ENCODE measurements around the gene MCTP1.

The MCTP1 gene

GRCh38 chr5:94815313-94816039 lies 469.4 kb downstream of the MCTP1 start:
- no peak for DNase-seq (ENCODE audit: low spot score)

- no peak for DNase-seq (ENCODE audit: low spot score)
Observed at GRCh38 chr5:94812232-94812631, 472.7 kb downstream of the MCTP1 start.

- no peak for DNase-seq (ENCODE audit: low spot score)
Observed at GRCh38 chr5:94811331-94811730, 473.6 kb downstream of the MCTP1 start.

- DNase-seq (ENCODE audit: low spot score), result no peak
Observed at GRCh38 chr5:94810877-94811276, 474.0 kb downstream of the MCTP1 start.

GRCh38 chr5:94810281-94810680 lies 474.6 kb downstream of the MCTP1 start:
- no peak for DNase-seq (ENCODE audit: low spot score)

- no peak for DNase-seq (ENCODE audit: low spot score)
Observed at GRCh38 chr5:94808497-94808896, 476.4 kb downstream of the MCTP1 start.

GRCh38 chr5:94807985-94808384 lies 476.9 kb downstream of the MCTP1 start:
- DNase-seq (ENCODE audit: low spot score), result no peak

- DNase-seq (ENCODE audit: low spot score), result no peak
Observed at GRCh38 chr5:94802450-94802849, 482.4 kb downstream of the MCTP1 start.

GRCh38 chr5:94796586-94796985 lies 488.3 kb downstream of the MCTP1 start:
- no peak for DNase-seq (ENCODE audit: low spot score)

- no peak for DNase-seq (ENCODE audit: low spot score)
Observed at GRCh38 chr5:94793816-94794198, 491.1 kb downstream of the MCTP1 start.

- DNase-seq (ENCODE audit: low spot score), result no peak
Observed at GRCh38 chr5:94793113-94793815, 491.6 kb downstream of the MCTP1 start.

GRCh38 chr5:94791829-94792228 lies 493.1 kb downstream of the MCTP1 start:
- DNase-seq (ENCODE audit: low spot score), result no peak

GRCh38 chr5:94788527-94788926 lies 496.4 kb downstream of the MCTP1 start:
- DNase-seq (ENCODE audit: low spot score), result no peak

- DNase-seq (ENCODE audit: low spot score), result peak; percentile 15
Observed at GRCh38 chr5:94784536-94785505, 500.1 kb downstream of the MCTP1 start.

GRCh38 chr5:94782383-94782782 lies 502.5 kb downstream of the MCTP1 start:
- no peak for DNase-seq (ENCODE audit: low spot score)

- DNase-seq (ENCODE audit: low spot score), result no peak
Observed at GRCh38 chr5:94779684-94780083, 505.2 kb downstream of the MCTP1 start.

- peak; percentile 22 for DNase-seq (ENCODE audit: low spot score)
Observed at GRCh38 chr5:94778732-94779131, 506.2 kb downstream of the MCTP1 start.

GRCh38 chr5:94778299-94778698 lies 506.6 kb downstream of the MCTP1 start:
- peak; percentile 41 for DNase-seq (ENCODE audit: low spot score)

GRCh38 chr5:94777056-94777880 lies 507.6 kb downstream of the MCTP1 start:
- peak; percentile 17 for DNase-seq (ENCODE audit: low spot score)

GRCh38 chr5:94776167-94776566 lies 508.7 kb downstream of the MCTP1 start:
- DNase-seq (ENCODE audit: low spot score), result peak; percentile 39

GRCh38 chr5:94775088-94775487 lies 509.8 kb downstream of the MCTP1 start:
- no peak for DNase-seq (ENCODE audit: low spot score)
